Measurements from ENCODE around the gene TM9SF3.
A peak's percentile ranks its signal among the peaks of the same experiment; 100 is the strongest.

The TM9SF3 gene

GRCh38 chr10:96505150-96506136, 81.4 kb downstream of the TM9SF3 start:
- DNase-seq = no peak

GRCh38 chr10:96502561-96503282, 84.1 kb downstream of the TM9SF3 start:
- DNase-seq = no peak

- no peak for DNase-seq
These were observed 84.8 kb downstream of the TM9SF3 start for GRCh38 chr10:96501985-96502384.

- no peak for DNase-seq
These were observed 86.3 kb downstream of the TM9SF3 start for GRCh38 chr10:96500519-96500918.

GRCh38 chr10:96500050-96500449, 86.8 kb downstream of the TM9SF3 start:
- no peak for DNase-seq

GRCh38 chr10:96497391-96497790, 89.4 kb downstream of the TM9SF3 start:
- no peak for DNase-seq

GRCh38 chr10:96496281-96496925, 90.4 kb downstream of the TM9SF3 start:
- DNase-seq = peak; percentile 7

- no peak for DNase-seq
These were observed 91.3 kb downstream of the TM9SF3 start for GRCh38 chr10:96495544-96495943.

- DNase-seq = no peak
These were observed 92.1 kb downstream of the TM9SF3 start for GRCh38 chr10:96494694-96495093.

GRCh38 chr10:96493871-96494525, 92.8 kb downstream of the TM9SF3 start:
- no peak for DNase-seq

GRCh38 chr10:96493254-96493653, 93.6 kb downstream of the TM9SF3 start:
- no peak for DNase-seq

- DNase-seq = no peak
These were observed 95.5 kb downstream of the TM9SF3 start for GRCh38 chr10:96491303-96491702.

- no peak for DNase-seq
These were observed 98.5 kb downstream of the TM9SF3 start for GRCh38 chr10:96488161-96488935.

- no peak for DNase-seq
These were observed 103.8 kb downstream of the TM9SF3 start for GRCh38 chr10:96482815-96483588.

- DNase-seq = no peak
These were observed 108.5 kb downstream of the TM9SF3 start for GRCh38 chr10:96478355-96478754.

- DNase-seq = no peak
These were observed 112.9 kb downstream of the TM9SF3 start for GRCh38 chr10:96473866-96474265.

- peak; percentile 44 for DNase-seq
These were observed 116.6 kb downstream of the TM9SF3 start for GRCh38 chr10:96470116-96470743.

GRCh38 chr10:96468845-96469244, 118.0 kb downstream of the TM9SF3 start:
- no peak for DNase-seq
